Fibroblast of skin of scalp (primary cell): ENCODE data around the gene ANKRD36C. TPM values are rescaled to one million over a fixed set of nuclear protein-coding genes. Genes with fewer than 3 reads are reported as not detected.
A peak's percentile ranks its signal among the peaks of the same experiment; 100 is the strongest.
"Not testable (repeated sequence)": the region's sequence is repeated elsewhere in the genome, so short reads cannot be mapped to it uniquely, and the experiment has no call there.

ENCODE experiments used
- DNase-seq: peaks from one replicate; pipeline ENCODE4 v3.0.0-alpha.2; 2013
- polyA plus RNA-seq, 2 experiments: library from polyadenylated mRNA; unstranded; fragments of 120-200 nt; gene quantifications; one replicate each; pipeline ENCODE4 v1.2.1, GENCODE V29; 2013; ENCODE audit not compliant: insufficient read length in 2 of 2

ANKRD36C gene
- 2.5 TPM for polyA plus RNA-seq (2013, experiment 1 of 2; ENCODE audit: insufficient read length)
- polyA plus RNA-seq (2013, experiment 2 of 2; ENCODE audit: insufficient read length): 3.6 TPM

GRCh38 chr2:95991351-95992094 lies at the start of gene ANKRD36C:
Gene ANKRD36C, minus strand, starts transcription at chr2:95991824. Its CDS starts 116 bp downstream, at chr2:95991708.
- peak; percentile 15 for DNase-seq

- not testable (repeated sequence) for DNase-seq
These were observed 43.9 kb upstream of the ANKRD36C start for GRCh38 chr2:96035554-96035953.

- not testable (repeated sequence) for DNase-seq
These were observed 43.2 kb upstream of the ANKRD36C start, which contains the start of gene GPAT2 for GRCh38 chr2:96034792-96035191. Gene GPAT2, minus strand, starts transcription at chr2:96034916. Its CDS starts 2,557 bp downstream, at chr2:96032359.

- DNase-seq: not testable (repeated sequence)
These were observed 42.4 kb upstream of the ANKRD36C start for GRCh38 chr2:96033997-96034396.

GRCh38 chr2:96027725-96028325 lies 36.2 kb upstream of the ANKRD36C start:
- not testable (repeated sequence) for DNase-seq

GRCh38 chr2:96025755-96026154 lies 34.1 kb upstream of the ANKRD36C start:
- DNase-seq: not testable (repeated sequence)

- DNase-seq: no peak
These were observed 33.5 kb upstream of the ANKRD36C start for GRCh38 chr2:96025194-96025492.

GRCh38 chr2:96024336-96025193 lies 32.9 kb upstream of the ANKRD36C start:
- no peak for DNase-seq

GRCh38 chr2:96023701-96024100 lies 32.1 kb upstream of the ANKRD36C start:
- DNase-seq: not testable (repeated sequence)

GRCh38 chr2:96022701-96023447 lies 31.2 kb upstream of the ANKRD36C start:
- DNase-seq: peak; percentile 74

- not testable (repeated sequence) for DNase-seq
These were observed 30.5 kb upstream of the ANKRD36C start for GRCh38 chr2:96022126-96022525.

GRCh38 chr2:96021142-96021541 lies 29.5 kb upstream of the ANKRD36C start:
- not testable (repeated sequence) for DNase-seq

GRCh38 chr2:96019909-96020590 lies 28.4 kb upstream of the ANKRD36C start:
- DNase-seq: not testable (repeated sequence)

GRCh38 chr2:96016321-96016720 lies 24.7 kb upstream of the ANKRD36C start:
- not testable (repeated sequence) for DNase-seq

- DNase-seq: not testable (repeated sequence)
These were observed 21.2 kb upstream of the ANKRD36C start for GRCh38 chr2:96012792-96013264.

- DNase-seq: not testable (repeated sequence)
These were observed 20.6 kb upstream of the ANKRD36C start for GRCh38 chr2:96012086-96012791.

GRCh38 chr2:96011129-96011455 lies 19.5 kb upstream of the ANKRD36C start:
- DNase-seq: peak; percentile 27

- peak; percentile 86 for DNase-seq
These were observed 18.9 kb upstream of the ANKRD36C start for GRCh38 chr2:96010320-96011128.

GRCh38 chr2:96009833-96010232 lies 18.2 kb upstream of the ANKRD36C start:
- DNase-seq: not testable (repeated sequence)

- not testable (repeated sequence) for DNase-seq
These were observed 16.4 kb upstream of the ANKRD36C start for GRCh38 chr2:96008051-96008450.
